ENCODE measurements around the gene ASL.
"Not testable (repeated sequence)": the region's sequence is repeated elsewhere in the genome, so short reads cannot be mapped to it uniquely, and the experiment has no call there.

The ASL gene

GRCh38 chr7:66119245-66119850, 43.7 kb downstream of the ASL start:
- no peak for DNase-seq (ENCODE audit: low read depth)

- no peak for DNase-seq (ENCODE audit: low read depth)
Observed at GRCh38 chr7:66123175-66123528, 47.5 kb downstream of the ASL start.

- DNase-seq (ENCODE audit: low read depth) = not testable (repeated sequence)
Observed at GRCh38 chr7:66124569-66124861, 48.9 kb downstream of the ASL start.

GRCh38 chr7:66125052-66125694, 49.6 kb downstream of the ASL start:
- DNase-seq (ENCODE audit: low read depth) = peak; percentile 21

DNA sequence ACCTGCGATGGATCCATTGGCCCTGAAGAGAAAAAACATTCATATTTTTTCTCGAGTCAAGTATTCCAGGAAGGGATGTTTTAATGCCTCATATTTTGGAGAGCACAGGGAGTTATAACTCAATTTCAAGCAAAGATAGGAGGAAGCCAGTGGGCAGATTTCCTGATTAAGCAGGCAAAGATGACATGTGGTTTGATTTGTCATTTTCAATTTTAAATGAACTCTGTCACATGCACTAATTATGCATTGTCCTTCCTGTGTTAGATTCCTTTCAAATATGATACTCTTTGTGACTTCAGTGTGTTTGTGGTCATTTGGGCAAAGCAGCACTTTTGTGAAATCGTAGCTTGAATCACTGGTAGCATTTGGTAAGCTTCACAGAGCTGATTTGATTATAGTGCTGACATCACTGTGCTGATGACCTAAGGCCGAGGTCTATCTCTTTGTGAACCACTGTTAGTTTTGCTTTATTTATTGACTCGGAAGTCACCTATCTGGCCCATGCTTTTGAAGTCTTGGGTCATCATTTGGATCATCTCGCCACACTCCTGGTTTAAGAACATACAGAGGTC, 50.2 kb downstream of the ASL start:
- DNase-seq (ENCODE audit: low read depth) = not testable (repeated sequence)

GRCh38 chr7:66127172-66127571, 51.6 kb downstream of the ASL start:
- DNase-seq (ENCODE audit: low read depth) = not testable (repeated sequence)

DNA sequence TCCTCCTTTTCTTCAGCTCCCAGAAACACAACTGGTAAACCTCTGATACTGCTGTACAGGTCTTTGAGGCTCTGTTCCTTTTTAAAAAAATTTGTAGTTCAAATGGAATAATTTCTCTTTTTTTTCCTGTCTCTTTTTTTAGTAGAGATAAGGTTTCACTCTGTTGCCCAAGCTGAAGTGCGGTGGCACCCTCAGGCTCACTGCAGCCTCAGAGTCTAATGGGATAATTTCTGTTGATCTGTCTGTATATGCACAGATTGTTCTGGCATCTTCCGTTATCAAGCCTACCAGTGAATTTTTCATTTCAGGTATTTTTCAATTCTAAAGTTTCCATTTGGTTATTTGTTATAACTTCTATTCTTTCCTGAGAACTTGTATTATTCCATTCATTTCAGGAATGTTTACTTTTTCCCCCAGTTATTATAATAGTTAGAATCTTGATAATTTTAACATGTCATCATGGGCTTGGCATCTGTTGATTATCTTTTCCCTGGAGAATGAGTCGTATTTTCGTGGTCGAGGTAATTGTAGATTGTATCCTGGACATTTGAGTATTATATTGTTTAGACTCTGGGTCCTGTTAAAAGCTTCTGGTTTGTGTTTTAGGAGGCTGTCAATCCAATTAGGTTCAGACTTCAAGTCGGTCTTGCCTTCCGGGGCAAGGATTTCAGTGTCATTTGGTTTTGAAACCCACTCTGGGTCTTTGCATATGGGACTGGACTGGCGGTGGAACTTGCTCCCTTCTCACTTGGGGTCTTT, 63.6 kb downstream of the ASL start:
- no peak for DNase-seq (ENCODE audit: low read depth)

GRCh38 chr7:66140924-66141323, 65.3 kb downstream of the ASL start:
- peak; percentile 77 for DNase-seq (ENCODE audit: low read depth)

GRCh38 chr7:66142334-66142733, 66.7 kb downstream of the ASL start:
- no peak for DNase-seq (ENCODE audit: low read depth)

DNA sequence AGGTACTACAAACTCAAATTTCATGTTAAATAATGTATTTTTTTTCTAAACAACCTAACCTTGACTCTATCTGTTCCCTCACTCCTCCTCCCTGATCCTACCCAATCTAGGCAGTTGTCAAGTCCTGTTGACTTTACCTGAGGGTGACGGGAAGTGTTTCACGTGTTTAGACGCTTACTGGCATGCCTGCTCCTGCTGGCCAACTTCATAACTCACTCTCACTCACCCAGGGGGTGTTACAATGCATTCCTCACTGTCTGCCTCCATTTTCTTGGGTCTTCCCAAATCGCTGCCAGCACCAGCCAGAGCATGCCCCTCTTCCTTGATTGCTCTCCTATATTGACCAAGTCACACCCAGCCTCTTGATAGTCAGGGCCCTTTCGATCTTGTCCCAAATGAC, 67.4 kb downstream of the ASL start:
- no peak for DNase-seq (ENCODE audit: low read depth)
